Heart left ventricle (tissue), 13 donors: ENCODE data around the gene ABLIM2.

Experiments
- POLR2A ChIP-seq, 2 donors: fragments of 450-650 bp; IDR thresholded peaks; one replicate each; pipeline ENCODE4 v1.6.1; 2017; ENCODE audit warnings: antibody characterized with exemption in 2 of 2, mild to moderate bottlenecking in 2 of 2, moderate library complexity in 2 of 2
- TF ChIP-seq, protein P1 (sequence below), 12 donors: fragments of 200-600 bp; sonication (generic) in 4 of 12; IDR thresholded peaks; one replicate each; pipeline versions ENCODE4 v1.5.0 to v1.8.0; 2018 to 2022; ENCODE audit warnings: antibody characterized with exemption in 12 of 12, mild to moderate bottlenecking in 5 of 12
- donor health status: ischemic (EF 13 %, LVEDD 7.1; RV severe dilation, severe dysfunction).
- donor health status: DM: no; HTN: yes; CAD: no.
- donor health status: DM: no; HTN: no; CAD: no.
- donor health status: ischemic (EF 25% LVEDD 6.9; RV normal size, moderate dysfunction).
- donor health status: ischemic (EF 25% LVEDD 5.7; RV mildly dilated, moderate dysfunction).
- donor health status: ischemic (EF 35%, LVEDD 5.7; RV mildly dilated, moderate dysfunction).
- donor health status: nonischemic (EF 11% LVEDD 7.7; RV severe dilation, severe dysfunction).
- donor health status: DM: yes; HTN: yes; CAD: no.
- donor health status: PGD.
- donor health status: ischemic (EF 29% LVEDD 5.4; RV normal size, mild dysfunction).
- donor health status: nonischemic (EF 23%, LVEDD 6.1; RV moderate dilation, normal function).

DNA sequence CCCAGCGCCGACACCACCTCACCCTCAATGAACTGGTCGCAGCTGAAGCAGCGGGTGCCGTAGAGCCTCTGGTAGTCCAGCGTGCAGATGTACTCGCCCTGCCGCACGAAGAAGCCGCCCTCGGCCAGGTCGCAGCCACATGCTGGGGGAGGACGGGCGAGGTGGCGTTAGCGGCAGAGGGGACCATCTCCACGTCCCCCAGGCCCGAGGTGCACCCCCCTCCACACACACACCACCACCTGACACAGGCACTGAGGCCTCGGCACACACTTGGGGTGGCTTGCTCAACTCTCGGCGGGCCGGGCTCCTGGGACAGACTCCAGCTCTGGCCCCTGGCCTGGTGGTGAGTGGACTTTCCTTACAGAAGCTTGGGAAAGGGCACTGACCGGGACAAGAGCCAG, 61.5 kb downstream of the ABLIM2 start:
- TF ChIP-seq, protein P1, sequence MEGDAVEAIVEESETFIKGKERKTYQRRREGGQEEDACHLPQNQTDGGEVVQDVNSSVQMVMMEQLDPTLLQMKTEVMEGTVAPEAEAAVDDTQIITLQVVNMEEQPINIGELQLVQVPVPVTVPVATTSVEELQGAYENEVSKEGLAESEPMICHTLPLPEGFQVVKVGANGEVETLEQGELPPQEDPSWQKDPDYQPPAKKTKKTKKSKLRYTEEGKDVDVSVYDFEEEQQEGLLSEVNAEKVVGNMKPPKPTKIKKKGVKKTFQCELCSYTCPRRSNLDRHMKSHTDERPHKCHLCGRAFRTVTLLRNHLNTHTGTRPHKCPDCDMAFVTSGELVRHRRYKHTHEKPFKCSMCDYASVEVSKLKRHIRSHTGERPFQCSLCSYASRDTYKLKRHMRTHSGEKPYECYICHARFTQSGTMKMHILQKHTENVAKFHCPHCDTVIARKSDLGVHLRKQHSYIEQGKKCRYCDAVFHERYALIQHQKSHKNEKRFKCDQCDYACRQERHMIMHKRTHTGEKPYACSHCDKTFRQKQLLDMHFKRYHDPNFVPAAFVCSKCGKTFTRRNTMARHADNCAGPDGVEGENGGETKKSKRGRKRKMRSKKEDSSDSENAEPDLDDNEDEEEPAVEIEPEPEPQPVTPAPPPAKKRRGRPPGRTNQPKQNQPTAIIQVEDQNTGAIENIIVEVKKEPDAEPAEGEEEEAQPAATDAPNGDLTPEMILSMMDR (IDR thresholded peaks at IDR 0.05): no peak
- no peak for TF ChIP-seq POLR2A (IDR thresholded peaks at IDR 0.05)
